ENCODE data around the gene CARD8.
A peak's percentile ranks its signal among the peaks of the same experiment; 100 is the strongest.
"Not testable (repeated sequence)": the region's sequence is repeated elsewhere in the genome, so short reads cannot be mapped to it uniquely, and the experiment has no call there.

The CARD8 gene

GRCh38 chr19:48260359-48260714, 4.6 kb upstream of the CARD8 start:
- DNase-seq (ENCODE audit: low read depth in 2 of 2) = not testable (repeated sequence)

GRCh38 chr19:48258992-48259391, 3.3 kb upstream of the CARD8 start:
- DNase-seq (ENCODE audit: low read depth in 2 of 2) = not testable (repeated sequence)

GRCh38 chr19:48258350-48258749, 2.6 kb upstream of the CARD8 start:
- no peak for DNase-seq (ENCODE audit: low read depth in 2 of 2)

- no peak for DNase-seq (ENCODE audit: low read depth in 2 of 2)
Measured at GRCh38 chr19:48254529-48254970, 1.2 kb downstream of the CARD8 start.

- no peak for DNase-seq (ENCODE audit: low read depth in 2 of 2)
Measured at GRCh38 chr19:48253999-48254398, 1.7 kb downstream of the CARD8 start.

- DNase-seq (ENCODE audit: low read depth in 2 of 2) = no peak
Measured at GRCh38 chr19:48252609-48253008, 3.1 kb downstream of the CARD8 start.

GRCh38 chr19:48250290-48251025, 5.3 kb downstream of the CARD8 start:
- DNase-seq (ENCODE audit: low read depth in 2 of 2) = no peak

GRCh38 chr19:48249502-48250014, 6.2 kb downstream of the CARD8 start:
- DNase-seq (ENCODE audit: low read depth in 2 of 2) = peak; percentile 54 to 70

- no peak for DNase-seq (ENCODE audit: low read depth in 2 of 2)
Measured at GRCh38 chr19:48248081-48248833, 7.5 kb downstream of the CARD8 start.

- no peak for DNase-seq (ENCODE audit: low read depth in 2 of 2)
Measured at GRCh38 chr19:48247212-48247611, 8.5 kb downstream of the CARD8 start.

GRCh38 chr19:48246101-48246500, 9.6 kb downstream of the CARD8 start:
- no peak for DNase-seq (ENCODE audit: low read depth in 2 of 2)

GRCh38 chr19:48244281-48244680, 11.4 kb downstream of the CARD8 start:
- DNase-seq (ENCODE audit: low read depth in 2 of 2) = no peak

GRCh38 chr19:48241771-48242170, 13.9 kb downstream of the CARD8 start:
- DNase-seq (ENCODE audit: low read depth in 2 of 2) = not testable (repeated sequence)

GRCh38 chr19:48239582-48240141, 16.1 kb downstream of the CARD8 start:
- DNase-seq (ENCODE audit: low read depth in 2 of 2) = no peak

GRCh38 chr19:48239120-48239519, 16.6 kb downstream of the CARD8 start:
- DNase-seq (ENCODE audit: low read depth in 2 of 2) = no peak

GRCh38 chr19:48237057-48237456, 18.7 kb downstream of the CARD8 start:
- DNase-seq (ENCODE audit: low read depth in 2 of 2) = no peak

- DNase-seq (ENCODE audit: low read depth in 2 of 2) = peak; percentile 21 to 48
Measured at GRCh38 chr19:48230555-48231129, 25.1 kb downstream of the CARD8 start.

- DNase-seq (ENCODE audit: low read depth in 2 of 2) = no peak
Measured at GRCh38 chr19:48221628-48222027, 34.1 kb downstream of the CARD8 start.

- not testable (repeated sequence) for DNase-seq (ENCODE audit: low read depth in 2 of 2)
Measured at GRCh38 chr19:48220784-48221183, 34.9 kb downstream of the CARD8 start.

- DNase-seq (ENCODE audit: low read depth in 2 of 2) = no peak
Measured at GRCh38 chr19:48218997-48219396, 36.7 kb downstream of the CARD8 start.

GRCh38 chr19:48216933-48217332, 38.8 kb downstream of the CARD8 start:
- DNase-seq (ENCODE audit: low read depth in 2 of 2) = no peak

- DNase-seq (ENCODE audit: low read depth in 2 of 2) = no peak
Measured at GRCh38 chr19:48213959-48214358, 41.8 kb downstream of the CARD8 start.
